Panc1 (cell line): Measurements from ENCODE around the gene SLC45A1.

Experiments
- CTCF ChIP-seq: fragments of 450-650 bp; IDR thresholded peaks from 2 replicates; pipeline ENCODE4 v1.5.1; 2017; ENCODE audit warnings: mild to moderate bottlenecking
- POLR2AphosphoS5 ChIP-seq: IDR thresholded peaks from 2 replicates; pipeline ENCODE4 v1.6.1; 2012; ENCODE audit warnings: mild to moderate bottlenecking, low read depth, low read length, moderate library complexity
- REST ChIP-seq, 2 experiments: IDR thresholded peaks; 2 replicates each; pipeline ENCODE4 v1.6.1; 2011 to 2012; ENCODE audit warnings: low read depth in 2 of 2, control low read depth in 1 of 2, low read length in 1 of 2, mild to moderate bottlenecking in 1 of 2, moderate library complexity in 1 of 2; ENCODE audit not compliant: insufficient read depth in 1 of 2
- SIN3A ChIP-seq: IDR thresholded peaks from 2 replicates; pipeline ENCODE4 v1.6.1; 2012; ENCODE audit warnings: low read depth, mild to moderate bottlenecking, low read length, moderate library complexity, borderline replicate concordance; ENCODE audit not compliant: insufficient read depth
- TCF7L2 ChIP-seq: IDR thresholded peaks from 2 replicates; pipeline ENCODE4 v1.6.1; 2011; ENCODE audit warnings: mild to moderate bottlenecking, low read depth, low read length, inconsistent platforms

- no peak for TF ChIP-seq CTCF
- no peak for TF ChIP-seq REST (IDR thresholded peaks at IDR 0.05; ENCODE audit: insufficient read depth in 1 of 2, low read depth in 2 of 2, low read length in 1 of 2)
- no peak for TF ChIP-seq SIN3A
- TF ChIP-seq TCF7L2 = no peak
- no peak for TF ChIP-seq POLR2AphosphoS5
Observed at GRCh38 chr1:8328271-8328670, 10.4 kb downstream of the SLC45A1 start.
